Stimulated activated memory B cell treated with anti-CD40 and anti-IgM and Interleukin-4, amounts not matched to agents 10 μg/mL and 1 μg/mL and 100 μg/mL, for 72 hours (primary cell): Measurements from ENCODE around the gene TPSAB1.
"Not testable (repeated sequence)": the region's sequence is repeated elsewhere in the genome, so short reads cannot be mapped to it uniquely, and the experiment has no call there.

Experiments
- ATAC-seq: fragments of 150-1000 bp; cut with Tn5 transposase; 2 replicates; pipeline ENCODE4 v1.10.0; 2021
- H3K27ac Mint-ChIP-seq: one replicate; pipeline ENCODE4 v1.8.0; 2022; ENCODE audit warnings: mild to moderate bottlenecking, mixed read lengths
- H3K27me3 Mint-ChIP-seq: one replicate; pipeline ENCODE4 v1.8.0; 2022; ENCODE audit warnings: mixed read lengths
- H3K36me3 Mint-ChIP-seq: one replicate; pipeline ENCODE4 v1.8.0; 2022; ENCODE audit warnings: mixed read lengths
- H3K4me1 Mint-ChIP-seq: one replicate; pipeline ENCODE4 v1.8.0; 2022; ENCODE audit warnings: mixed read lengths
- H3K4me3 Mint-ChIP-seq: one replicate; pipeline ENCODE4 v1.8.0; 2022; ENCODE audit warnings: mild to moderate bottlenecking, moderate library complexity, mixed read lengths
- H3K9me3 Mint-ChIP-seq: one replicate; pipeline ENCODE4 v1.8.0; 2022; ENCODE audit warnings: mixed read lengths

Gene TPSAB1

DNA sequence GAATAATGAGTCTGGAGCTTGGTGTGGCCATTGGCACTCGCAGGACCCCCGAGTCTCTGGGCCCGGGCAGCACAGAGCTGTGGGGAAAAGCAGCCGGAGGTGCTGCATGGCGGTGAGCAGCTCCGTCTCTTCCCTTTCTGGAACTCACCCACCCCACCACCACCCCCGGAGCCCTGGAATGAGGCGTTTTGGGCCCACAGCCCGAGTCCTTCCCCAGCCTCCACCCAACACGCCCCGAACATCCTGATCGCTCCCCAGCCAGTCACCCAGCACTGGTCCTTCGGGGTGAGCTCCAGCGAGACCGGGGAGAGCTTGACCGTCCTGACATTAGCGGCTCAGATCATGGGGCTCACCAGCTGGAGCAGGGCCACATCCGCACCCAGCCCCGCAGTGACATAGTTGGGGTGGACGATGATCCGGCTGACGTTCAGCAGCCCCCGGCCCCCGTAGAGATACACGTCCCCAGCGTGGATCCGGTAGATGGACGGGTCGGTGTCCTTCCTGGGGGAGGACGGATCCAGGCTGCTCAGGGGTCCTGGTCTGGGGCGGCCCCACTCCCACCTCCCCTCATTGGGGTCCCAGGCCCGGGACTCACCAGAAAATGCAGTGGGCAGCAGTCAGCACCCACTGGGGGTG is 21.8 kb downstream of the TPSAB1 start:
- no peak for ATAC-seq
- no peak overlapping the region for H3K4me3 Mint-ChIP-seq
- H3K27ac Mint-ChIP-seq = no peak overlapping the region
- H3K27me3 Mint-ChIP-seq = peaks cover 61% of the 10 kb centered on the region
- no peaks in the 10 kb centered on the region for H3K36me3 Mint-ChIP-seq
- peaks cover 8% of the 10 kb centered on the region for H3K4me1 Mint-ChIP-seq
- peaks cover 5% of the 10 kb centered on the region for H3K9me3 Mint-ChIP-seq

DNA sequence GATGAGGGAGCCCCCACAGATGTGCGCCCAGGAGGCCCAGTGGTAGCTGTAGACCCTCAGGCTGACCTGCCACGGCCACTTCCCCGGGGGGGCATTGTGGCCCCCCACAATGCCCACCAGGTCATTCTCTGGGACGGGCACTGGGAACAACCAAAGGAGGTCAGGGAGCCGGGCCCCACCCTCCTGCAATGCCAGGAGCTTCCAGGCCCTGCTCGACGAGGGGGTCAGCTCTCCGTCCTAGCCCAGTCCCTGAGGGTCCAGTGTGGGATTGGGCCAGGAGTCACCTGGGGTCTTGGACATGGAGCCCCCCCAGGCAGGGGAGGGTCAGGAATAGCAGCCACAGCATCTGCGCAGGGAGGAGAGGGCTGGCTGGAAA is 22.3 kb downstream of the TPSAB1 start:
- Mint-ChIP-seq H3K36me3 (no peaks in the 10 kb centered on the region), H3K9me3 (peaks cover 5% of the 10 kb centered on the region), H3K27ac (no peak overlapping the region), H3K4me1 (peaks cover 8% of the 10 kb centered on the region), H3K27me3 (peaks cover 57% of the 10 kb centered on the region), H3K4me3 (no peak overlapping the region)
- ATAC-seq = no peak

DNA sequence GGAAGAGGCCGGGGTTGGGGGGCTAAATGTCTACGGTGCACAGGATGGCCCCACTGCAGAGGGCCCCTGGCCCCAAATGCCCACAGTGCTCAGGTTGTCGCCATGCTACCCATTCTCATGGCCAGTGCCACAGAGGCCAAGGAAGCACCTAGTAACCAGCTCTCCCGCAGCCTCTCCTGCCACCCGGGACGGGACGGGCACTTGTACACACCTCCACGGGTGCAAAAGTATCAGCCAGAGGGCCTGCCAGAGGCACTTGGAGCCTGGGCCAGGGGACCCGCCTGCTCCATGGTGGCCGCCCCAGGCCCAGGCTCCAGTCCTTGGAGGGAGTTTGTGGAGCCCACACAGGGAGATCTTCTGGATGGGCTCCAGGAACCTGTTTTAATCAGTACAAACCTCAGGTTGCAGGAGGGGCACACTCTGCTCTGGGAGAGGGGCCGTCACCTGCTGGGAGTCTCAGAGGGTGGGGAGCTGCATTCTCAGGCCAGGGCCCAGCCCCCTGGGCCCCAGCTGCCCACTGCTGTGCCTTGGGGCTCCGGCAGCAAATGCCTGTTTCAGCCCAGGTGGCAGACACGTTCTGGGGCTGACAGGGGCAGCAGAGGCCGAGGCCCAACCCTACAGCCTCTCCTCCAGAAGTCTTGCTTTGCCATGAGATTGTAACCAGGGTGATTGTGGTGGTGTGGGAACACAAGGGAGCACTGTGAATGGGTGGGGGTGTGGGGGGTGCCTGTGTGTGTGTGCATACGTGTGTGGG is 23.3 kb downstream of the TPSAB1 start:
- Mint-ChIP-seq H3K36me3 (no peaks in the 10 kb centered on the region), H3K27me3 (peaks cover 48% of the 10 kb centered on the region), H3K9me3 (peaks cover 5% of the 10 kb centered on the region), H3K27ac (no peak overlapping the region), H3K4me1 (peaks cover 6% of the 10 kb centered on the region), H3K4me3 (no peak overlapping the region)
- ATAC-seq = no peak

DNA sequence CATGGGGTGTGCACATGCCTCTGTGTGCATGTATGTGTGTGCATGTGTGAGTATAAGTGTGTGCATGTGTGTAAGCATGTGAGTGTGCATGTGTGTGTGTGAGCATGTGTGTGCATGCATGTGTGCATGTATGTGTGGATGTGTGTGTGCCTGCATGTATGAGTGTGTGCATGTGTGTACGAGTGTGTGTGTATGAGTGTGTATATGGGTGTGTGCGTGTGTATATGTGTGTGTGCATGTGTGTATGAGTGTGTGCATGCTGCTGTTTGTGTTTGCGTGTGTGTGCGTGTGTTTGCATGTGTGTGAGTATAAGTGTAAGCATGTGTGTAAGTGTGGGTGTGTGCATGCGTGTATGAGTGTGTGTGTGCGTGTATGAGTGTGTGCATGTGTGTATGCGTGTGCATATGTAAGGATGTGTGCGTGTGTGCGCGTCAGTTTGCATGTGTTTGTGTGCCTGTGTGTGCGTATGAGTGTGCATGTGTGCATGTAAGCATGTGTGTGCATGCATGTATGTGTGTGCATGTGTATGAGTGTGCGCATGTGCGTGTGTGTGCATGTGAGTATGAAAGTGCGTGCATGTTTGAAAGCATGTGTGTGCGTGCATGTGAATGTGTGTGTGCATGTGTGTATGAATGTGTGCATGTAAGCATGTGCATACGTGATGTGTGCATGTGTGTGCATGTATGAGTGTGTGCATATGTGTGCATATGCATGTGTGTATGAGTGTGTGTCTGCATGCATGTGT is 24.0 kb downstream of the TPSAB1 start:
- no peaks in the 10 kb centered on the region for H3K4me1 Mint-ChIP-seq
- peaks cover 5% of the 10 kb centered on the region for H3K9me3 Mint-ChIP-seq
- no peak for ATAC-seq
- no peak overlapping the region for H3K27ac Mint-ChIP-seq
- peaks cover 42% of the 10 kb centered on the region for H3K27me3 Mint-ChIP-seq
- no peak overlapping the region for H3K4me3 Mint-ChIP-seq
- no peaks in the 10 kb centered on the region for H3K36me3 Mint-ChIP-seq

DNA sequence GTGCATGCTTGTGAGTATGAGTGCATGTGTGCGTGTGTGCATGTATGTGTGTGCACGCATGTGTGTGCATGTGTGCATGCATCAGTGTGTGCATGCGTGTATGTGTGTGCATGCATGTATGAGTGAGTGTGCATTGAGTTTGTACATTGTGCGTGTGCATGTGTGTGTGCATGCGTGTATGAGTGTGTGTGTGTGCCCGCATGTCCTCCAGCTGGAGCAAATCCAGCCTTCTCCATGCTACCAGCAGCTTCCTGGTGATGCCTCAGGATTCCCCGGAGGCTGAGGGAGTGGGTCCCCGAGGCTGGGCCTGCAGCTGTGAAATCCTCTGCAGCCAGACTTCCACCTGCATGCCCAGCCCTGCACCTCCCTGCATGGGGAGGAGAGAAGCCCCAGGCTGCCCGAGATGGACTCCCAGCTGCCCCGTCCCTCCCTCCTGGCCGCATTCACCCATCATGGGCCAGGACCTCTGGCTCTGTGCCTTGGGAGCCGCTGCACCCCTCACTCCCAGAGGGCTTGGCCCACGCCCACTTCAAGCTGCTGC is 24.7 kb downstream of the TPSAB1 start:
- Mint-ChIP-seq H3K4me3 (no peak overlapping the region), H3K27ac (no peak overlapping the region), H3K27me3 (peaks cover 45% of the 10 kb centered on the region), H3K36me3 (no peaks in the 10 kb centered on the region), H3K4me1 (no peaks in the 10 kb centered on the region), H3K9me3 (peaks cover 5% of the 10 kb centered on the region)
- no peak for ATAC-seq

- Mint-ChIP-seq H3K36me3 (no peaks in the 10 kb centered on the region), H3K4me3 (no peak overlapping the region), H3K27me3 (peaks cover 45% of the 10 kb centered on the region), H3K9me3 (peaks cover 5% of the 10 kb centered on the region), H3K27ac (no peak overlapping the region), H3K4me1 (no peaks in the 10 kb centered on the region)
- no peak for ATAC-seq
These were observed 25.3 kb downstream of the TPSAB1 start for GRCh38 chr16:1265826-1266225.

DNA sequence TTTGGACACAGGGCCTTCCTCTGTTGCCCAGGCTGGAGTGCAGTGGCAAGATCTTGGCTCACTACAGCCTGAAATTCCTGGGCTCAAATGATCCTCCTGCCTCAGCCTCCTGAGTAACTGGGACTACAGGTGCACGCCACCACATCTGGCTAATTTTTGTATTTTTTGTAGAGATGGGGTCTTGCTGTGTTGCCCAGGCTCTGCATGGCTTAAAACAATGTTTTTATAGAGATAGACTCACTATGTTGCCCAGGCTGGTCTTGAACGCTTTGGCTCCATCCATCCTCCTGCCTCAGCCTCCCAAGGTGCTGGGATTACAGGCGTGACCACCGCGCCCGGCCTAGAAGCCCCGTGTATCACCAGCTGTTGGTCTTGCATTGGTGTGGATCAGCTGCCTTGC is 28.9 kb downstream of the TPSAB1 start:
- not testable (repeated sequence) for ATAC-seq, H3K9me3 Mint-ChIP-seq, H3K4me3 Mint-ChIP-seq, H3K4me1 Mint-ChIP-seq, H3K36me3 Mint-ChIP-seq, H3K27ac Mint-ChIP-seq
- peaks cover 48% of the 10 kb centered on the region for H3K27me3 Mint-ChIP-seq

DNA sequence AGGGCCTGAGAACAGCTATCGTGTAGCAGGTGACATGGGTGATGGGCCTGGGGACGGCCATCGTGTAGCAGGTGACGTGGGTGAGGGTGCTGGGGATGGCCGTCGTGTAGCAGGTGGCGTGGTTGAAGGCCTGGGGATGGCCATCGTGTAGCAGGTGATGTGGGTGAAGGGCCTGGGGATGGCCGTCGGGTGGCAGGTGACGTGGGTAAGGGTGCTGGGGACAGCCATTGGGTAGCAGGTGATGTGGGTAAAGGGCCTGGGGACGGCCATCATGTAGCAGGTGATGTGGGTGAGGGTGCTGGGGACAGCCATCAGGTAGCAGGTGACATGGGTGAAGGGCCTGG is 30.8 kb downstream of the TPSAB1 start:
- H3K4me3 Mint-ChIP-seq = no peak overlapping the region
- H3K36me3 Mint-ChIP-seq = no peaks in the 10 kb centered on the region
- no peak overlapping the region for H3K27ac Mint-ChIP-seq
- no peaks in the 10 kb centered on the region for H3K4me1 Mint-ChIP-seq
- ATAC-seq = no peak
- H3K9me3 Mint-ChIP-seq = no peaks in the 10 kb centered on the region
- H3K27me3 Mint-ChIP-seq = peaks cover 62% of the 10 kb centered on the region

GRCh38 chr16:1271724-1272413 is 31.4 kb downstream of the TPSAB1 start:
- not testable (repeated sequence) for H3K4me3 Mint-ChIP-seq, H3K9me3 Mint-ChIP-seq, H3K27ac Mint-ChIP-seq, ATAC-seq, H3K36me3 Mint-ChIP-seq, H3K4me1 Mint-ChIP-seq
- H3K27me3 Mint-ChIP-seq = peaks cover 61% of the 10 kb centered on the region

DNA sequence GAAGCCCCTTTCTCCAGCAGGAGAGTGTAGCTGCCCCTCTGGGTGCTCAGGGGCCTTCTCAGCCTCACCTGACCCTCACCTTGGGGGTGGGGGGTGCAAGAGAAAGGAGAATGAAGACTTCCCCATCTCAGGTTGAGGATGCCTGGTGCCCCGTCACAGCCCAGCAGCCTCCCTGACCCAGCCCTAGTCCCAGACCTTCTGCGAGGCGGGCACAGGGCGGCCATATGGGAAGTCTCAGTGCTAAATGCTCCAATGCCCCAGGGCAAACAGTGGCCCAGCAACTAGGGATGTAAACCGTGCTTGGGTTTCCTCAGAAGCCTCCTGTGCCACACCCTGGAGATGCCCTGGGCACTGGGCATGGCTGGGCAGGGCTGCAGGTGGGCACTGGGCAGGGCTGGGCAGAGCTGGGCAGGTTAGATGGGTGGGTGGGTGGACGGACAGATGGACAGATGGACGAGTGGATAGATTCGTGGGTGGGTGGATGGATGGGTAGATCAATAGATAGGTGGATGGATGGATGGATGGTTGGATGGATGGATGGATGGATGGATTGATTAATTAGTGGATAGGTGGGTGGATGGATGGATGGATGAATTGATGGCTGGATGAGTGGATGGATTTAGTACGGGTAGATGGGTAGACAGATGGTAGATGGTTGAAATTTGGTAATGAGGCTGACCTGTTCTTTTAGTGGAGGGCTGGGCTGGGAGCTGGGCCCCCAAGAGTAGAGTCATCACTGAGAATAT is 32.1 kb downstream of the TPSAB1 start:
- H3K9me3 Mint-ChIP-seq = no peaks in the 10 kb centered on the region
- H3K27ac Mint-ChIP-seq = no peak overlapping the region
- no peaks in the 10 kb centered on the region for H3K4me1 Mint-ChIP-seq
- H3K27me3 Mint-ChIP-seq = peaks cover 65% of the 10 kb centered on the region
- no peak for ATAC-seq
- H3K36me3 Mint-ChIP-seq = no peaks in the 10 kb centered on the region
- H3K4me3 Mint-ChIP-seq = no peak overlapping the region

DNA sequence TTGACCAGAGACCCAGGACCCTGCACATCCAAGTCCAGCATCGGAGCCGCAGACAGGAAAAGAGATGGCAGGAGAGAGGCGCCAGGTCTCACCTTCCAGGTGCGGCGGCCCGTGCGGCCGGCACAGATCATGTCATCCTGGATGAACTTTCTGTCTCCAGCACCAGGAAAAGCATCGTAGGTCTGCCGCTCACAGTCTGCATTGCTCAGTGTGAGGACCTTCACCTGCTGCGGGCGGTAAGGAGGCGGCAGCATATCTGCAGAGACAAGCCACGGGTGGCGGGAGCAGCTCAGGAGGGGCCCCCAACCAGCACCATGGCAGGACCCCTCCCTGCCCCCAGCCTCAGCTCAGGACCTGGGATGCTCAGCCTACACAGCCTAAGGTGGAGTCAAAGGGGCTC is 33.3 kb downstream of the TPSAB1 start:
- peaks cover 77% of the 10 kb centered on the region for H3K27me3 Mint-ChIP-seq
- H3K9me3 Mint-ChIP-seq = no peaks in the 10 kb centered on the region
- H3K27ac Mint-ChIP-seq = no peak overlapping the region
- no peaks in the 10 kb centered on the region for H3K36me3 Mint-ChIP-seq
- ATAC-seq = no peak
- H3K4me1 Mint-ChIP-seq = no peaks in the 10 kb centered on the region
- H3K4me3 Mint-ChIP-seq = no peak overlapping the region

- Mint-ChIP-seq H3K4me3 (no peak overlapping the region), H3K36me3 (no peaks in the 10 kb centered on the region), H3K27me3 (peaks cover 82% of the 10 kb centered on the region), H3K9me3 (no peaks in the 10 kb centered on the region), H3K27ac (no peak overlapping the region), H3K4me1 (no peaks in the 10 kb centered on the region)
- no peak for ATAC-seq
These were observed 34.3 kb downstream of the TPSAB1 start for GRCh38 chr16:1274767-1275166.

DNA sequence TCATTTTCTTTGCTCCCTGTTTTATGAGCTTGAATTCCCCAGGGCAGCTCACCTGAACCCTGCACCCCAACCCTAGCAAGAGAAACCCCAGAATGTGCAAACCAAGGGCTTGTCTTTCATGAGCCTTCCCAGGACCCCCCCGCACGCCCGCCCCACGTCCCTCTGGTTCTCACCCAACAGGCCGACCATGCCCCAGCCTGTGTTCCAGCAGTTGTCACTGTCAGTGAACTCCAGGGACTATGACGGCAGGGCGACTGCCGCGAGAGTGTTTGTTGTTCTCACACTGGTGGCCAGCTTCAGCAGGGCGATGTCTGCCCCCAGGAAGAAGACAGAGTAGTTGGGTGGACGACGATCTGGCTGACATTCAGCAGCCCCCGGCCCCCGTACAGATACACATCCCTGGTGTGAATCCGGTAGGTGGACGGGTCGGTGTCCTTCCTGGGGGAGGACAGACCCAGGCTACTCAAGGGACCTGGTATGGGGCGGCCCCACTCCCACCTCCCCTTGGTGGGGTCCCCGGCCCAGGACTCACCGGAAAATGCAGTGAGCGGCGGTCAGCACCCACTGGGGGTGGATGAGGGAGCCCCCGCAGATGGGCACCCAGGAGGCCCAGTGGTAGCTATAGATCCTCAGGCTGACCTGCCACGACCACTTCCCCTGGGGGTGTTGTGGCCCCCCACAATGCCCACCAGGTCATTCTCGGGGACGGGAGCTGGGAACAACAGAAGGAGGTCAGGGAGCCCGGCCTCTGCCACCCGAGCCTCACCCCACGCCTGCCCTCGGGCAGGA is 35.5 kb downstream of the TPSAB1 start:
- Mint-ChIP-seq H3K27me3 (peaks cover 70% of the 10 kb centered on the region), H3K27ac (no peak overlapping the region), H3K36me3 (no peaks in the 10 kb centered on the region), H3K4me3 (no peak overlapping the region), H3K4me1 (no peaks in the 10 kb centered on the region), H3K9me3 (no peaks in the 10 kb centered on the region)
- ATAC-seq = peak; percentile 24

DNA sequence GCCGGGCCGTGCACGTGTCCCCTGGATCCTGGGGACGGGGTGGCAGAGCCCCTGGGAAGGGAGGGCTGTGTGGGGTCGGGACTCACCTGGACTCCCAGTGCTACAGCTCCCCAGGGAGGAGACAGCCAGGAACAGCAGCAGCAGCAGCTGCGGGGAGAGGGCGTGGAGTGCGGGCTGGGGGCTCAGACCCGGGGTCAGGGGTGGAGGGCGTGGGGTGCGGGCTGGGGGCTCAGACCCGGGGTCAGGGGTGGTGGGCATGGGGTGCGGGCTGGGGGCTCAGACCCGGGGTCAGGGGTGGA is 36.0 kb downstream of the TPSAB1 start:
- Mint-ChIP-seq H3K4me1 (no peaks in the 10 kb centered on the region), H3K9me3 (no peaks in the 10 kb centered on the region), H3K4me3 (no peak overlapping the region), H3K36me3 (no peaks in the 10 kb centered on the region), H3K27ac (no peak overlapping the region), H3K27me3 (peaks cover 65% of the 10 kb centered on the region)
- peak; percentile 2 for ATAC-seq
